ELF-1 (cell line): ENCODE data around the gene PRKRA.
"Not testable (repeated sequence)": the region's sequence is repeated elsewhere in the genome, so short reads cannot be mapped to it uniquely, and the experiment has no call there.

Source experiments
- DNase-seq: peaks from one replicate; pipeline ENCODE4 v3.0.0-alpha.2; 2016; ENCODE audit warnings: low read depth, low spot score

The PRKRA gene

GRCh38 chr2:178469219-178469849 is 18.4 kb upstream of the PRKRA start:
- no peak for DNase-seq

GRCh38 chr2:178457390-178457886 is 6.5 kb upstream of the PRKRA start:
- DNase-seq = peak; percentile 74

GRCh38 chr2:178455947-178456346 is 5.0 kb upstream of the PRKRA start:
- DNase-seq = no peak

GRCh38 chr2:178452870-178453269 is 1.9 kb upstream of the PRKRA start:
- DNase-seq = no peak

GRCh38 chr2:178452334-178452733 is 1.4 kb upstream of the PRKRA start:
- DNase-seq = no peak

GRCh38 chr2:178450524-178450773 is 526 bp downstream of the PRKRA start:
- DNase-seq = no peak

GRCh38 chr2:178449700-178450523 is 1.1 kb downstream of the PRKRA start:
- no peak for DNase-seq

- DNase-seq = no peak
These were observed 1.9 kb downstream of the PRKRA start for GRCh38 chr2:178448968-178449661.

- DNase-seq = no peak
These were observed 9.5 kb downstream of the PRKRA start for GRCh38 chr2:178441426-178441825.

- DNase-seq = no peak
These were observed 14.3 kb downstream of the PRKRA start for GRCh38 chr2:178436662-178437061.

GRCh38 chr2:178429336-178429735 is 21.6 kb downstream of the PRKRA start:
- no peak for DNase-seq

GRCh38 chr2:178428396-178428806 is 22.6 kb downstream of the PRKRA start:
- DNase-seq = no peak

GRCh38 chr2:178427458-178427857 is 23.5 kb downstream of the PRKRA start:
- no peak for DNase-seq

GRCh38 chr2:178426388-178426787 is 24.6 kb downstream of the PRKRA start:
- no peak for DNase-seq

GRCh38 chr2:178425255-178425827 is 25.6 kb downstream of the PRKRA start:
- DNase-seq = no peak

GRCh38 chr2:178423746-178424145 is 27.2 kb downstream of the PRKRA start:
- DNase-seq = not testable (repeated sequence)

GRCh38 chr2:178422097-178422496 is 28.9 kb downstream of the PRKRA start:
- DNase-seq = no peak

- DNase-seq = no peak
These were observed 30.4 kb downstream of the PRKRA start for GRCh38 chr2:178420463-178420999.

- DNase-seq = no peak
These were observed 31.9 kb downstream of the PRKRA start for GRCh38 chr2:178419123-178419522.

- no peak for DNase-seq
These were observed 32.5 kb downstream of the PRKRA start for GRCh38 chr2:178418426-178418825.

- DNase-seq = no peak
These were observed 33.1 kb downstream of the PRKRA start for GRCh38 chr2:178417916-178418315.

- no peak for DNase-seq
These were observed 35.0 kb downstream of the PRKRA start for GRCh38 chr2:178415979-178416378.
